22Rv1 (cell line): ENCODE results near the gene ATP2C1.

Experiments used
- ZFX ChIP-seq: fragments of 450-650 bp; IDR thresholded peaks from 2 replicates; pipeline ENCODE4 v1.6.1; 2017; ENCODE audit warnings: antibody characterized with exemption, borderline replicate concordance
- TF ChIP-seq, protein P1 (sequence below): fragments of 450-650 bp; IDR thresholded peaks from 2 replicates; pipeline ENCODE4 v1.5.1; 2017; ENCODE audit warnings: mild to moderate bottlenecking

DNA sequence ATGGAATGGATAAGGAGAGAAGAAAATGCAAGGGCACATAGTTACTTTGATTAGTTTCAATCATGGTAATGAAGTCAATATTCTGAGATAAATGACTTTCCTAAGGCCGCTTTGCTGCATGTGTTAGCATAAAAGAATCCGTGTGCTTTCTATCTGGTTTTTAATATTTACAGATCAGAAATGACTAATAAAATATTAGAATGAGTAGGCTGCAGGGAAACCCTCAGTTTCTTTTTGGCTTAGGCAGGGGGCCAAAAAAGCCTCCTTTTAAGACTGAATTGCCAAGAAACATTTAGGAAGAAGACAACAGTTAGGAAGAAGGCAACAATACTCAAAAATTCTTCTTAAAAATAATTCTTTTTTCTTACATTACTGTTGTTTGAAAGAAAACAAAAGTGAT, 144.4 kb downstream of the ATP2C1 start:
- TF ChIP-seq, protein P1, sequence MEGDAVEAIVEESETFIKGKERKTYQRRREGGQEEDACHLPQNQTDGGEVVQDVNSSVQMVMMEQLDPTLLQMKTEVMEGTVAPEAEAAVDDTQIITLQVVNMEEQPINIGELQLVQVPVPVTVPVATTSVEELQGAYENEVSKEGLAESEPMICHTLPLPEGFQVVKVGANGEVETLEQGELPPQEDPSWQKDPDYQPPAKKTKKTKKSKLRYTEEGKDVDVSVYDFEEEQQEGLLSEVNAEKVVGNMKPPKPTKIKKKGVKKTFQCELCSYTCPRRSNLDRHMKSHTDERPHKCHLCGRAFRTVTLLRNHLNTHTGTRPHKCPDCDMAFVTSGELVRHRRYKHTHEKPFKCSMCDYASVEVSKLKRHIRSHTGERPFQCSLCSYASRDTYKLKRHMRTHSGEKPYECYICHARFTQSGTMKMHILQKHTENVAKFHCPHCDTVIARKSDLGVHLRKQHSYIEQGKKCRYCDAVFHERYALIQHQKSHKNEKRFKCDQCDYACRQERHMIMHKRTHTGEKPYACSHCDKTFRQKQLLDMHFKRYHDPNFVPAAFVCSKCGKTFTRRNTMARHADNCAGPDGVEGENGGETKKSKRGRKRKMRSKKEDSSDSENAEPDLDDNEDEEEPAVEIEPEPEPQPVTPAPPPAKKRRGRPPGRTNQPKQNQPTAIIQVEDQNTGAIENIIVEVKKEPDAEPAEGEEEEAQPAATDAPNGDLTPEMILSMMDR, result no peak
- TF ChIP-seq ZFX, result no peak
